ENCODE data around the gene NFIA. TPM values are rescaled to one million over a fixed set of nuclear protein-coding genes. Genes with fewer than 3 reads are reported as not detected.

The NFIA gene
- total RNA-seq, 1 experiment from 2014 or later, result 20.9 TPM

- BruUV-seq (replicated peaks), result no TSS peak
- no peak for TF ChIP-seq TCF7L2 (IDR thresholded peaks at IDR 0.05; ENCODE audit: low read depth, low read length)
- no peak for TF ChIP-seq SIN3A (IDR thresholded peaks at IDR 0.05; ENCODE audit: borderline replicate concordance, insufficient read depth, low read depth, low read length)
- no peak for TF ChIP-seq POLR2AphosphoS5 (IDR thresholded peaks at IDR 0.05; ENCODE audit: low read depth, low read length)
- no peak for TF ChIP-seq CTCF (IDR thresholded peaks at IDR 0.05)
- no peak for TF ChIP-seq REST (IDR thresholded peaks at IDR 0.05; ENCODE audit: insufficient read depth in 1 of 2, low read depth in 2 of 2, low read length in 1 of 2)
- H3K9me3 ChIP-seq (ENCODE audit: control insufficient read depth, insufficient read depth, low read depth, low read length), result no peaks in the 10 kb centered on the region
- in situ Hi-C loops (cut with HindIII; ENCODE audit: low pct_unique_long_range_greater_than_20kb, low sequenced_read_pairs), result no loop called here
- ChIA-PET CTCF (interaction anchor here (0.6 kb wide), 1 partner anchor 584 kb away, joined by 3 read pairs; no protein-coding TSS in a partner anchor), POLR2A (no interaction called here)
- H3K27ac ChIP-seq (ENCODE audit: low read length), result no peak overlapping the region
- ATAC-seq, result no peak
- DNase-seq (ENCODE audit: low read depth, low spot score), result no peak
- H3K27me3 ChIP-seq (ENCODE audit: control insufficient read depth, insufficient read depth, low read length), result no peaks in the 10 kb centered on the region
- H3K36me3 ChIP-seq (ENCODE audit: control insufficient read depth, insufficient read depth, low read length), result no peaks in the 10 kb centered on the region
- no peaks in the 10 kb centered on the region for H3K4me1 ChIP-seq (ENCODE audit: control insufficient read depth, insufficient read depth, low read length)
- intact Hi-C loops (cut with micrococcal nuclease; ENCODE audit: unreplicated experiment), result no loop called here
- no peak overlapping the region for H3K4me3 ChIP-seq (ENCODE audit: low read depth in 2 of 2, low read length in 2 of 2)
Measured at GRCh38 chr1:61445269-61445825, 363.0 kb downstream of the NFIA start.

- H3K36me3 ChIP-seq (ENCODE audit: control insufficient read depth, insufficient read depth, low read length), result no peaks in the 10 kb centered on the region
- no peak overlapping the region for H3K4me3 ChIP-seq (ENCODE audit: low read depth in 2 of 2, low read length in 2 of 2)
- POLR2A ChIA-PET, result no interaction called here
- intact Hi-C loops (cut with micrococcal nuclease; ENCODE audit: unreplicated experiment) (no loop called here), in situ Hi-C loops (cut with HindIII; ENCODE audit: low pct_unique_long_range_greater_than_20kb, low sequenced_read_pairs) (no loop called here)
- no peaks in the 10 kb centered on the region for H3K27me3 ChIP-seq (ENCODE audit: control insufficient read depth, insufficient read depth, low read length)
- no peaks in the 10 kb centered on the region for H3K9me3 ChIP-seq (ENCODE audit: control insufficient read depth, insufficient read depth, low read depth, low read length)
- TF ChIP-seq SIN3A (IDR thresholded peaks at IDR 0.05; ENCODE audit: borderline replicate concordance, insufficient read depth, low read depth, low read length) (no peak), REST (IDR thresholded peaks at IDR 0.05; ENCODE audit: insufficient read depth in 1 of 2, low read depth in 2 of 2, low read length in 1 of 2) (no peak), POLR2AphosphoS5 (IDR thresholded peaks at IDR 0.05; ENCODE audit: low read depth, low read length) (no peak), CTCF (IDR thresholded peaks at IDR 0.05) (no peak), TCF7L2 (IDR thresholded peaks at IDR 0.05; ENCODE audit: low read depth, low read length) (no peak)
- no peak overlapping the region for H3K27ac ChIP-seq (ENCODE audit: low read length)
- no TSS peak for BruUV-seq (replicated peaks)
- DNase-seq (ENCODE audit: low read depth, low spot score) (no peak), ATAC-seq (no peak)
- CTCF ChIA-PET, result no interaction called here
- H3K4me1 ChIP-seq (ENCODE audit: control insufficient read depth, insufficient read depth, low read length), result no peaks in the 10 kb centered on the region
Measured at GRCh38 chr1:61446531-61446991, 364.2 kb downstream of the NFIA start.

Data from Panc1 (cell line).